22Rv1 (cell line): ENCODE results near the gene MYH10.
A peak's percentile ranks its signal among the peaks of the same experiment; 100 is the strongest.

ENCODE experiments used
- H3K27ac ChIP-seq: fragments of 450-650 bp; 2 replicates; pipeline ENCODE4 v1.5.1; 2017
- CTCF ChIP-seq: fragments of 450-650 bp; IDR thresholded peaks from 2 replicates; pipeline ENCODE4 v1.5.1; 2017; ENCODE audit warnings: mild to moderate bottlenecking
- ZFX ChIP-seq: fragments of 450-650 bp; IDR thresholded peaks from 2 replicates; pipeline ENCODE4 v1.6.1; 2017; ENCODE audit warnings: antibody characterized with exemption, borderline replicate concordance

The MYH10 gene

GRCh38 chr17:8475227-8475626 lies 155.3 kb downstream of the MYH10 start:
- H3K27ac ChIP-seq: no peak overlapping the region
- TF ChIP-seq ZFX: no peak
- TF ChIP-seq CTCF: no peak

DNA sequence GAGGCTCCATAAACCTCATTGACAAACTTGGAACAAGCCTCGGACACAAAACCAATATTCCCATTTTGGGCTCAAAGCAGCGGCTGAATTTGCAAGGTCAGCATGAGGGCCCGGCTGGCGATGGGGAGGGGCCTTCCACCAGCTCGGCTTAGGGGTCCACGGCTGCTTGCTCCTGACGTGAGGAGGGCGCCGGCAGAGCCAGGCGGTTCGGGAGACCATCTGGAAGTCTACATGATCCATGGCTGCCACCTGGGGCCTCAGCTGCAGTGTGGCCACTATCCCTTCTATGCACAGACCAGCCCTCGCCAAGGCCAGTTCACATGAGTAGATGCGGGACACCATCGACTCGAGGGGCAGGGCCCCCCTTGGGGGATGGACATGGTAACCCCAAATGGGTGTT lies 155.7 kb downstream of the MYH10 start:
- no peak overlapping the region for H3K27ac ChIP-seq
- TF ChIP-seq ZFX (no peak), CTCF (no peak)

- TF ChIP-seq CTCF: no peak
- no peak for TF ChIP-seq ZFX
- no peak overlapping the region for H3K27ac ChIP-seq
Observed at GRCh38 chr17:8473451-8474192, 156.9 kb downstream of the MYH10 start.

- no peak overlapping the region for H3K27ac ChIP-seq
- TF ChIP-seq CTCF (no peak), ZFX (no peak)
Observed at GRCh38 chr17:8472663-8473062, 157.9 kb downstream of the MYH10 start.

GRCh38 chr17:8470447-8471047 lies 160.0 kb downstream of the MYH10 start:
- H3K27ac ChIP-seq: peak overlapping the region; percentile 50
- TF ChIP-seq ZFX: no peak
- TF ChIP-seq CTCF: no peak

DNA sequence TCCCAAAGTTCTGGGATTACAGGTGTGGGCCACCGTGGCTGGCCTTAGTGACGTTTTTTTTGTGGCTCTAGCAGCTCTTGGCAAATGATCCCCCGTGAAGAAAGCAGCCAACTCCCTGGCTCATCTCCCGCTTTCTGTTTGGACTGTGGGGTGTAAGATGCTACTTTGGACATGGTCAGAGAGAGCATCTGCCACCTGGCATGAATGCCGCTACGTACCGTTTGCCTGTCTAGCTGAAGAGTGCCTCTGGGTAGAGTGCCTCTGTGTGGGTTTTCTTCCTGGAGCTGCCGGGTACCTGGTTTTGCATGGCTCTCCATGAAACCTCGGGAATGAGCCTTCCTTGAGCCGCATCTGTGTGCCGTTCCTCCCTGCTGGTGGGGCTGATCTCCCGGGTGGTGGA lies 160.6 kb downstream of the MYH10 start:
- H3K27ac ChIP-seq: peak overlapping the region; percentile 50
- TF ChIP-seq CTCF (no peak), ZFX (no peak)

DNA sequence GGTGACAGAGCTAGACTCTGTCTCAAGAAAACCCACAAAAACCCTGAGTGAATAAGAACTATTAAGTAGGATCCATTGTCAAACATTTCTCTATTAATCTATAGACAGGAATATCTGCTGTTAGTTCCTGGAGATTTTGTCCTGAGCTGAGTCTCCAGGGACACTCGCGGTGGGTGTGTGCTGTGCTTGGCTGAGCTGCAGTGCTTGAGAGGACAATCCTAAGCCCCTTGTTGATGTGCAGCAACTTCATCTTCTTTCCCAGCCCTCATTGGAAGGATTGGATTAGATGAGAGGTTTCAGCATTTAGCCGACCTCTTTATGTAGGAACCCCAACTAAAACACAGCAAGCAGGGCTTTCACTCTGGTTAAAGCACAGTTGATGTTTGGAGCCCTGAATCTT lies 161.5 kb downstream of the MYH10 start:
- no peak for TF ChIP-seq CTCF
- no peak for TF ChIP-seq ZFX
- H3K27ac ChIP-seq: no peak overlapping the region
